HEK293 (cell line): ENCODE measurements around the gene MIB2.

Source experiments
- BCL11B ChIP-seq: fragments of 450-650 bp; formaldehyde crosslinking; IDR thresholded peaks from 2 replicates; pipeline ENCODE4 v1.5.1; 2016; ENCODE audit warnings: low read depth, missing biosample characterization, missing genetic modification characterization
- GLIS1 ChIP-seq: fragments of 450-650 bp; formaldehyde crosslinking; IDR thresholded peaks from 2 replicates; pipeline ENCODE4 v1.5.1; 2016; ENCODE audit warnings: missing biosample characterization, missing genetic modification characterization
- IKZF3 ChIP-seq: fragments of 450-650 bp; IDR thresholded peaks from 2 replicates; pipeline ENCODE4 v1.5.0; 2018; ENCODE audit warnings: missing biosample characterization, mild to moderate bottlenecking, missing genetic modification characterization, moderate library complexity
- KLF7 ChIP-seq: fragments of 450-650 bp; formaldehyde crosslinking; IDR thresholded peaks from 2 replicates; pipeline ENCODE4 v1.5.1; 2016; ENCODE audit warnings: missing biosample characterization, missing genetic modification characterization, borderline replicate concordance
- KLF9 ChIP-seq: fragments of 450-650 bp; formaldehyde crosslinking; IDR thresholded peaks from 2 replicates; pipeline ENCODE4 v1.5.1; 2016; ENCODE audit warnings: missing biosample characterization, missing genetic modification characterization, low read depth
- SP2 ChIP-seq: fragments of 450-650 bp; formaldehyde crosslinking; IDR thresholded peaks from 2 replicates; pipeline ENCODE4 v1.5.1; 2016; ENCODE audit warnings: missing biosample characterization, missing genetic modification characterization
- TRIM28 ChIP-seq: IDR thresholded peaks from 2 replicates; pipeline ENCODE4 v1.6.1; 2011; ENCODE audit warnings: low read length, control low read depth, borderline replicate concordance
- WT1 ChIP-seq: fragments of 450-650 bp; formaldehyde crosslinking; IDR thresholded peaks from 2 replicates; pipeline ENCODE4 v1.5.1; 2016; ENCODE audit warnings: missing biosample characterization, missing genetic modification characterization
- YY2 ChIP-seq: fragments of 450-650 bp; formaldehyde crosslinking; IDR thresholded peaks from 2 replicates; pipeline ENCODE4 v1.5.1; 2016; ENCODE audit warnings: missing biosample characterization, missing genetic modification characterization
- ZBTB21 ChIP-seq: fragments of 450-650 bp; formaldehyde crosslinking; IDR thresholded peaks from 2 replicates; pipeline ENCODE4 v1.5.1; 2017; ENCODE audit warnings: missing biosample characterization, missing genetic modification characterization
- ZFP69B ChIP-seq: fragments of 450-650 bp; formaldehyde crosslinking; IDR thresholded peaks from 2 replicates; pipeline ENCODE4 v1.5.1; 2016; ENCODE audit warnings: missing biosample characterization, missing genetic modification characterization
- ZNF121 ChIP-seq: fragments of 450-650 bp; formaldehyde crosslinking; IDR thresholded peaks from 2 replicates; pipeline ENCODE4 v1.5.1; 2016; ENCODE audit warnings: missing biosample characterization, missing genetic modification characterization
- ZNF24 ChIP-seq: fragments of 450-650 bp; formaldehyde crosslinking; IDR thresholded peaks from 2 replicates; pipeline ENCODE4 v1.5.1; 2016; ENCODE audit warnings: missing biosample characterization, missing genetic modification characterization
- ZNF366 ChIP-seq: fragments of 450-650 bp; formaldehyde crosslinking; conservative IDR thresholded peaks from 2 replicates; pipeline ENCODE4 v1.5.1; 2016; ENCODE audit warnings: missing biosample characterization, missing genetic modification characterization
- ZNF521 ChIP-seq: fragments of 450-650 bp; formaldehyde crosslinking; IDR thresholded peaks from 2 replicates; pipeline ENCODE4 v1.5.1; 2017; ENCODE audit warnings: missing biosample characterization, mild to moderate bottlenecking, missing genetic modification characterization
- ZNF549 ChIP-seq: fragments of 450-650 bp; IDR thresholded peaks from 2 replicates; pipeline ENCODE4 v1.5.1; 2018; ENCODE audit warnings: missing biosample characterization, missing genetic modification characterization, mild to moderate bottlenecking, inconsistent platforms, moderate library complexity
- ZNF560 ChIP-seq: fragments of 450-650 bp; formaldehyde crosslinking; IDR thresholded peaks from 2 replicates; pipeline ENCODE4 v1.5.1; 2017; ENCODE audit warnings: missing biosample characterization, missing genetic modification characterization, borderline replicate concordance
- ZNF561 ChIP-seq: fragments of 450-650 bp; IDR thresholded peaks from 2 replicates; pipeline ENCODE4 v1.5.1; 2018; ENCODE audit warnings: missing biosample characterization, missing genetic modification characterization, borderline replicate concordance
- ZNF596 ChIP-seq: fragments of 450-650 bp; IDR thresholded peaks from 2 replicates; pipeline ENCODE4 v1.5.0; 2018; ENCODE audit warnings: missing biosample characterization, mild to moderate bottlenecking, missing genetic modification characterization, moderate library complexity
- ZNF629 ChIP-seq: fragments of 450-650 bp; formaldehyde crosslinking; IDR thresholded peaks from 2 replicates; pipeline ENCODE4 v1.5.1; 2017; ENCODE audit warnings: missing biosample characterization, missing genetic modification characterization
- ZNF654 ChIP-seq: fragments of 450-650 bp; formaldehyde crosslinking; IDR thresholded peaks from 2 replicates; pipeline ENCODE4 v1.5.1; 2016; ENCODE audit warnings: low read depth, missing biosample characterization, missing genetic modification characterization
- ZNF658 ChIP-seq: fragments of 450-650 bp; formaldehyde crosslinking; IDR thresholded peaks from 2 replicates; pipeline ENCODE4; 2016; ENCODE audit warnings: missing biosample characterization, missing genetic modification characterization
- ZNF843 ChIP-seq: fragments of 450-650 bp; formaldehyde crosslinking; IDR thresholded peaks from 2 replicates; pipeline ENCODE4 v1.5.1; 2016; ENCODE audit warnings: missing biosample characterization, missing genetic modification characterization
- ZSCAN30 ChIP-seq: fragments of 450-650 bp; IDR thresholded peaks from 2 replicates; pipeline ENCODE4 v1.5.1; 2018; ENCODE audit warnings: missing biosample characterization, mild to moderate bottlenecking, missing genetic modification characterization, moderate library complexity
- TF ChIP-seq, protein P1 (sequence below): fragments of 450-650 bp; formaldehyde crosslinking; IDR thresholded peaks from 2 replicates; pipeline ENCODE4 v1.5.1; 2016; ENCODE audit warnings: missing biosample characterization, missing genetic modification characterization
- TF ChIP-seq, protein P2 (sequence below): fragments of 450-650 bp; formaldehyde crosslinking; IDR thresholded peaks from 2 replicates; pipeline ENCODE4 v1.5.1; 2016; ENCODE audit warnings: missing biosample characterization, missing genetic modification characterization
- TF ChIP-seq, protein P3 (sequence below): fragments of 450-650 bp; formaldehyde crosslinking; IDR thresholded peaks from 2 replicates; pipeline ENCODE4 v1.5.1; 2016; ENCODE audit warnings: missing biosample characterization, missing genetic modification characterization
- TF ChIP-seq, protein P4 (sequence below): fragments of 450-650 bp; formaldehyde crosslinking; IDR thresholded peaks from 2 replicates; pipeline ENCODE4 v1.5.1; 2016; ENCODE audit warnings: missing biosample characterization, missing genetic modification characterization, borderline replicate concordance
- TF ChIP-seq, protein P5 (sequence below): fragments of 450-650 bp; formaldehyde crosslinking; IDR thresholded peaks from 2 replicates; pipeline ENCODE4 v1.5.1; 2017; ENCODE audit warnings: missing biosample characterization, missing genetic modification characterization

Gene MIB2

DNA sequence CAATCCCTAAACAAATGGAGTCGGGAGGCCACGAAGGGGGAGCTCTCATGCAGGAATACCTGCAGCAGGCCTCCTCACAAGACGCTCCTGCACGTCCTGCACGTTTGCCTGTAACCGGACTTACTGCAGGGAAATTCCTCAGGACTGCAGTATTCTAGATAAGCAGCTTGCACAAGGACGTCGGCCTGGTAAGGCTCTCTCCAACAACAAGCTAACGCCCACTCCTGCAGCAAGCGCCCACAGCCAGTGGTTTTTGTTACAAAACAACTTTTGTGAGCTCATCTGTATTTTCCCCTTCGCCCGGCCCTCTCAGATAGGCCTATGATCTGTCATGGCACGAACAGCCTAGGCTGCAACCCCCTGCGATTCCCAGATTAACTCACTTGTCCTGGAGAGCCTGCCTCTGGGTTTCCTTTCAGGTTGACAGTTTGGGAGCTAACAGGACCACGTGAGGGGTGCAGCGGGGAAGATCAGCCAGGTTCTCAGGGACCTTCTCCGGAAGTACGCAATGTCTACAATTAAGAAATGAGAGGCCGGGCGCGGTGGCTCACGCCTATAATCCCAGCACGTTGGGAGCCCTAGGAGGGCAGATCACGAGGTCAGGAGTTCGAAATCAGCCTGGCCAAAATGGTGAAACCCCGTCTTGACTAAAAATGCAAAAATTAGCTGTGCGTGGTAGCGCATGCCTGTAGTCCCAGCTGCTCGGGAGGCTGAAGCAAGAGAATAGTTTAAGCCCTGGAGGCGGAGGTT is 921 bp upstream of the MIB2 start (continued):
- TF ChIP-seq, protein P1, sequence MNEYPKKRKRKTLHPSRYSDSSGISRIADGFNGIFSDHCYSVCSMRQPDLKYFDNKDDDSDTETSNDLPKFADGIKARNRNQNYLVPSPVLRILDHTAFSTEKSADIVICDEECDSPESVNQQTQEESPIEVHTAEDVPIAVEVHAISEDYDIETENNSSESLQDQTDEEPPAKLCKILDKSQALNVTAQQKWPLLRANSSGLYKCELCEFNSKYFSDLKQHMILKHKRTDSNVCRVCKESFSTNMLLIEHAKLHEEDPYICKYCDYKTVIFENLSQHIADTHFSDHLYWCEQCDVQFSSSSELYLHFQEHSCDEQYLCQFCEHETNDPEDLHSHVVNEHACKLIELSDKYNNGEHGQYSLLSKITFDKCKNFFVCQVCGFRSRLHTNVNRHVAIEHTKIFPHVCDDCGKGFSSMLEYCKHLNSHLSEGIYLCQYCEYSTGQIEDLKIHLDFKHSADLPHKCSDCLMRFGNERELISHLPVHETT: 0 out of 2 replicates have a peak, but pooled peaks have one; percentile 56
- TF ChIP-seq ZNF24 (peak; percentile 49; the same call in 1 of the 2 replicates), ZNF654 (no peak), ZNF561 (tag by site-specific recombination) (no peak), IKZF3 (tag by site-specific recombination) (no peak), ZSCAN30 (tag by site-specific recombination) (no peak), ZNF658 (tag by site-specific recombination) (no peak), ZNF521 (tag by site-specific recombination) (no peak), KLF7 (tag by site-specific recombination) (no peak), KLF9 (tag by site-specific recombination) (no peak), ZNF366 (tag by site-specific recombination) (no peak; the same call in 1 of the 2 replicates), ZNF121 (tag by site-specific recombination) (no peak), ZNF629 (tag by site-specific recombination) (peak; percentile 20; the same call in 1 of the 2 replicates), ZFP69B (tag by site-specific recombination) (no peak), GLIS1 (tag by site-specific recombination) (peak; percentile 54), ZBTB21 (tag by site-specific recombination) (peak; percentile 70), YY2 (tag by site-specific recombination) (no peak), ZNF596 (tag by site-specific recombination) (no peak), SP2 (peak; percentile 37; the same call in 1 of the 2 replicates), BCL11B (tag by site-specific recombination) (no peak), TRIM28 (no peak), ZNF843 (no peak), ZNF549 (tag by site-specific recombination) (no peak), ZNF560 (tag by site-specific recombination) (no peak), WT1 (no peak)
- TF ChIP-seq, protein P2, sequence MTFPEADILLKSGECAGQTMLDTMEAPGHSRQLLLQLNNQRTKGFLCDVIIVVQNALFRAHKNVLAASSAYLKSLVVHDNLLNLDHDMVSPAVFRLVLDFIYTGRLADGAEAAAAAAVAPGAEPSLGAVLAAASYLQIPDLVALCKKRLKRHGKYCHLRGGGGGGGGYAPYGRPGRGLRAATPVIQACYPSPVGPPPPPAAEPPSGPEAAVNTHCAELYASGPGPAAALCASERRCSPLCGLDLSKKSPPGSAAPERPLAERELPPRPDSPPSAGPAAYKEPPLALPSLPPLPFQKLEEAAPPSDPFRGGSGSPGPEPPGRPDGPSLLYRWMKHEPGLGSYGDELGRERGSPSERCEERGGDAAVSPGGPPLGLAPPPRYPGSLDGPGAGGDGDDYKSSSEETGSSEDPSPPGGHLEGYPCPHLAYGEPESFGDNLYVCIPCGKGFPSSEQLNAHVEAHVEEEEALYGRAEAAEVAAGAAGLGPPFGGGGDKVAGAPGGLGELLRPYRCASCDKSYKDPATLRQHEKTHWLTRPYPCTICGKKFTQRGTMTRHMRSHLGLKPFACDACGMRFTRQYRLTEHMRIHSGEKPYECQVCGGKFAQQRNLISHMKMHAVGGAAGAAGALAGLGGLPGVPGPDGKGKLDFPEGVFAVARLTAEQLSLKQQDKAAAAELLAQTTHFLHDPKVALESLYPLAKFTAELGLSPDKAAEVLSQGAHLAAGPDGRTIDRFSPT (tag by site-specific recombination): no peak
- TF ChIP-seq, protein P3, sequence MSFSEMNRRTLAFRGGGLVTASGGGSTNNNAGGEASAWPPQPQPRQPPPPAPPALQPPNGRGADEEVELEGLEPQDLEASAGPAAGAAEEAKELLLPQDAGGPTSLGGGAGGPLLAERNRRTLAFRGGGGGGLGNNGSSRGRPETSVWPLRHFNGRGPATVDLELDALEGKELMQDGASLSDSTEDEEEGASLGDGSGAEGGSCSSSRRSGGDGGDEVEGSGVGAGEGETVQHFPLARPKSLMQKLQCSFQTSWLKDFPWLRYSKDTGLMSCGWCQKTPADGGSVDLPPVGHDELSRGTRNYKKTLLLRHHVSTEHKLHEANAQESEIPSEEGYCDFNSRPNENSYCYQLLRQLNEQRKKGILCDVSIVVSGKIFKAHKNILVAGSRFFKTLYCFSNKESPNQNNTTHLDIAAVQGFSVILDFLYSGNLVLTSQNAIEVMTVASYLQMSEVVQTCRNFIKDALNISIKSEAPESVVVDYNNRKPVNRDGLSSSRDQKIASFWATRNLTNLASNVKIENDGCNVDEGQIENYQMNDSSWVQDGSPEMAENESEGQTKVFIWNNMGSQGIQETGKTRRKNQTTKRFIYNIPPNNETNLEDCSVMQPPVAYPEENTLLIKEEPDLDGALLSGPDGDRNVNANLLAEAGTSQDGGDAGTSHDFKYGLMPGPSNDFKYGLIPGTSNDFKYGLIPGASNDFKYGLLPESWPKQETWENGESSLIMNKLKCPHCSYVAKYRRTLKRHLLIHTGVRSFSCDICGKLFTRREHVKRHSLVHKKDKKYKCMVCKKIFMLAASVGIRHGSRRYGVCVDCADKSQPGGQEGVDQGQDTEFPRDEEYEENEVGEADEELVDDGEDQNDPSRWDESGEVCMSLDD (tag by site-specific recombination): 0 out of 2 replicates have a peak, but pooled peaks have one; percentile 20
- TF ChIP-seq, protein P4, sequence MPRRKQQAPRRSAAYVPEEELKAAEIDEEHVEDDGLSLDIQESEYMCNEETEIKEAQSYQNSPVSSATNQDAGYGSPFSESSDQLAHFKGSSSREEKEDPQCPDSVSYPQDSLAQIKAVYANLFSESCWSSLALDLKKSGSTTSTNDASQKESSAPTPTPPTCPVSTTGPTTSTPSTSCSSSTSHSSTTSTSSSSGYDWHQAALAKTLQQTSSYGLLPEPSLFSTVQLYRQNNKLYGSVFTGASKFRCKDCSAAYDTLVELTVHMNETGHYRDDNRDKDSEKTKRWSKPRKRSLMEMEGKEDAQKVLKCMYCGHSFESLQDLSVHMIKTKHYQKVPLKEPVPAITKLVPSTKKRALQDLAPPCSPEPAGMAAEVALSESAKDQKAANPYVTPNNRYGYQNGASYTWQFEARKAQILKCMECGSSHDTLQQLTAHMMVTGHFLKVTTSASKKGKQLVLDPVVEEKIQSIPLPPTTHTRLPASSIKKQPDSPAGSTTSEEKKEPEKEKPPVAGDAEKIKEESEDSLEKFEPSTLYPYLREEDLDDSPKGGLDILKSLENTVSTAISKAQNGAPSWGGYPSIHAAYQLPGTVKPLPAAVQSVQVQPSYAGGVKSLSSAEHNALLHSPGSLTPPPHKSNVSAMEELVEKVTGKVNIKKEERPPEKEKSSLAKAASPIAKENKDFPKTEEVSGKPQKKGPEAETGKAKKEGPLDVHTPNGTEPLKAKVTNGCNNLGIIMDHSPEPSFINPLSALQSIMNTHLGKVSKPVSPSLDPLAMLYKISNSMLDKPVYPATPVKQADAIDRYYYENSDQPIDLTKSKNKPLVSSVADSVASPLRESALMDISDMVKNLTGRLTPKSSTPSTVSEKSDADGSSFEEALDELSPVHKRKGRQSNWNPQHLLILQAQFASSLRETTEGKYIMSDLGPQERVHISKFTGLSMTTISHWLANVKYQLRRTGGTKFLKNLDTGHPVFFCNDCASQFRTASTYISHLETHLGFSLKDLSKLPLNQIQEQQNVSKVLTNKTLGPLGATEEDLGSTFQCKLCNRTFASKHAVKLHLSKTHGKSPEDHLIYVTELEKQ (tag by site-specific recombination): no peak
- TF ChIP-seq, protein P5, sequence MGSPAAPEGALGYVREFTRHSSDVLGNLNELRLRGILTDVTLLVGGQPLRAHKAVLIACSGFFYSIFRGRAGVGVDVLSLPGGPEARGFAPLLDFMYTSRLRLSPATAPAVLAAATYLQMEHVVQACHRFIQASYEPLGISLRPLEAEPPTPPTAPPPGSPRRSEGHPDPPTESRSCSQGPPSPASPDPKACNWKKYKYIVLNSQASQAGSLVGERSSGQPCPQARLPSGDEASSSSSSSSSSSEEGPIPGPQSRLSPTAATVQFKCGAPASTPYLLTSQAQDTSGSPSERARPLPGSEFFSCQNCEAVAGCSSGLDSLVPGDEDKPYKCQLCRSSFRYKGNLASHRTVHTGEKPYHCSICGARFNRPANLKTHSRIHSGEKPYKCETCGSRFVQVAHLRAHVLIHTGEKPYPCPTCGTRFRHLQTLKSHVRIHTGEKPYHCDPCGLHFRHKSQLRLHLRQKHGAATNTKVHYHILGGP (tag by site-specific recombination): no peak
